Endometrial microvascular endothelial cells (primary cell): ENCODE results near the gene SIL1. TPM values are rescaled to one million over a fixed set of nuclear protein-coding genes. Genes with fewer than 3 reads are reported as not detected.
"Not testable (repeated sequence)": the region's sequence is repeated elsewhere in the genome, so short reads cannot be mapped to it uniquely, and the experiment has no call there.

Source experiments
- in situ Hi-C: cut with HindIII; loops from 2 replicates; pipeline ENCODE4 v1.10.0; 2017; ENCODE audit warnings: low sequenced_read_pairs, low pct_unique_long_range_greater_than_20kb; ENCODE audit errors: inconsistent ontology term
- total RNA-seq: library from RNA; depleted of rRNA; stranded (reverse); fragments of >200 nt; gene quantifications from one replicate; pipeline ENCODE4 v1.2.3, GENCODE V29; 2015; ENCODE audit errors: inconsistent ontology term

The SIL1 gene
- total RNA-seq, 1 donor from 2014 or later, result 42.6 TPM

- in situ Hi-C loops, result no loop called here
Observed at GRCh38 chr5:139180850-139181249, 17.3 kb downstream of the SIL1 start.

- in situ Hi-C loops, result not testable (repeated sequence)
Observed at GRCh38 chr5:139179778-139180513, 18.2 kb downstream of the SIL1 start.

GRCh38 chr5:139178935-139179334, 19.2 kb downstream of the SIL1 start:
- in situ Hi-C loops, result no loop called here

GRCh38 chr5:139178589-139178917, 19.6 kb downstream of the SIL1 start:
- in situ Hi-C loops, result no loop called here

- in situ Hi-C loops, result no loop called here
Observed at GRCh38 chr5:139177809-139178588, 20.2 kb downstream of the SIL1 start.

GRCh38 chr5:139177281-139177680, 20.9 kb downstream of the SIL1 start:
- in situ Hi-C loops, result not testable (repeated sequence)

GRCh38 chr5:139174382-139174781, 23.8 kb downstream of the SIL1 start:
- in situ Hi-C loops, result not testable (repeated sequence)

GRCh38 chr5:139171779-139172404, 26.3 kb downstream of the SIL1 start:
- in situ Hi-C loops, result no loop called here

GRCh38 chr5:139167952-139168720, 30.0 kb downstream of the SIL1 start:
- in situ Hi-C loops, result no loop called here

- in situ Hi-C loops, result no loop called here
Observed at GRCh38 chr5:139167533-139167932, 30.6 kb downstream of the SIL1 start.

GRCh38 chr5:139167063-139167462, 31.1 kb downstream of the SIL1 start:
- in situ Hi-C loops, result no loop called here

- in situ Hi-C loops, result not testable (repeated sequence)
Observed at GRCh38 chr5:139164897-139165296, 33.3 kb downstream of the SIL1 start.

GRCh38 chr5:139164020-139164419, 34.1 kb downstream of the SIL1 start:
- in situ Hi-C loops, result no loop called here

- in situ Hi-C loops, result no loop called here
Observed at GRCh38 chr5:139162448-139162847, 35.7 kb downstream of the SIL1 start.

- in situ Hi-C loops, result no loop called here
Observed at GRCh38 chr5:139158791-139159190, 39.4 kb downstream of the SIL1 start.

- in situ Hi-C loops, result no loop called here
Observed at GRCh38 chr5:139157556-139157955, 40.6 kb downstream of the SIL1 start.

GRCh38 chr5:139156814-139157213, 41.4 kb downstream of the SIL1 start:
- in situ Hi-C loops, result no loop called here

GRCh38 chr5:139155333-139155732, 42.8 kb downstream of the SIL1 start:
- in situ Hi-C loops, result no loop called here

- in situ Hi-C loops, result no loop called here
Observed at GRCh38 chr5:139151902-139152301, 46.3 kb downstream of the SIL1 start.
